ENCODE data around the gene KCNQ1. TPM values are rescaled to one million over a fixed set of nuclear protein-coding genes. Genes with fewer than 3 reads are reported as not detected.
"Not testable (repeated sequence)": the region's sequence is repeated elsewhere in the genome, so short reads cannot be mapped to it uniquely, and the experiment has no call there.

KCNQ1 gene
- total RNA-seq, 1 donor from 2014 or later, result 0.86 TPM

GRCh38 chr11:2482745-2483144 is 37.9 kb downstream of the KCNQ1 start:
- Mint-ChIP-seq H3K4me1 (no peaks in the 10 kb centered on the region), H3K4me3 (no peak overlapping the region), H3K27ac (ENCODE audit: unreplicated experiment) (no peak overlapping the region), H3K9me3 (peaks cover 23% of the 10 kb centered on the region), H3K36me3 (ENCODE audit: low read depth) (peaks cover 9% of the 10 kb centered on the region), H3K27me3 (ENCODE audit: low read depth) (peaks cover 70% of the 10 kb centered on the region)
- DNase-seq (ENCODE audit: low read depth, low spot score), result no peak
- TF ChIP-seq CTCF (conservative IDR thresholded peaks at IDR 0.05), result no peak

DNA sequence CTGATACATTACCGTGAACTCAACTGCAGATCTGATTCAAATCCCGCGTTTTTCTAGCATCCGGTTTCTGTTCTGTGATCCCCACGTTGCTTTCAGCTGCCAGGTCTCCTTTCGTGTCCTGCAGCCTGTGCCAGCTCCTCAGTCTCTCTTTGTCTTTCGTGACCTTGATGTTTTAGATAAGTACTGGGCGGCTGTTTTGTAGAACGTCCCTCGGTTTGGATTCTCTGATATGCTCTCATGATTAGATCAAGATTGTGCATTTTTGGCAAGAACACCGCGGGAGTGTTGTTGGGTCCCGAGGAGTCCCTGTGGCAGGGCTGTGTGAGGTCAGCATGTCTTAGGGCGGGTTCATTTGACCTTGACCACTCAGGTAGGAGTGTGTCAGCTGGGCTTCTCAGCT is 38.6 kb downstream of the KCNQ1 start:
- peaks cover 22% of the 10 kb centered on the region for H3K9me3 Mint-ChIP-seq
- no peak for TF ChIP-seq CTCF (conservative IDR thresholded peaks at IDR 0.05)
- H3K4me3 Mint-ChIP-seq, result no peak overlapping the region
- no peak for DNase-seq (ENCODE audit: low read depth, low spot score)
- H3K27me3 Mint-ChIP-seq (ENCODE audit: low read depth), result peaks cover 66% of the 10 kb centered on the region
- H3K36me3 Mint-ChIP-seq (ENCODE audit: low read depth), result peaks cover 9% of the 10 kb centered on the region
- H3K4me1 Mint-ChIP-seq, result no peaks in the 10 kb centered on the region
- H3K27ac Mint-ChIP-seq (ENCODE audit: unreplicated experiment), result no peak overlapping the region

DNA sequence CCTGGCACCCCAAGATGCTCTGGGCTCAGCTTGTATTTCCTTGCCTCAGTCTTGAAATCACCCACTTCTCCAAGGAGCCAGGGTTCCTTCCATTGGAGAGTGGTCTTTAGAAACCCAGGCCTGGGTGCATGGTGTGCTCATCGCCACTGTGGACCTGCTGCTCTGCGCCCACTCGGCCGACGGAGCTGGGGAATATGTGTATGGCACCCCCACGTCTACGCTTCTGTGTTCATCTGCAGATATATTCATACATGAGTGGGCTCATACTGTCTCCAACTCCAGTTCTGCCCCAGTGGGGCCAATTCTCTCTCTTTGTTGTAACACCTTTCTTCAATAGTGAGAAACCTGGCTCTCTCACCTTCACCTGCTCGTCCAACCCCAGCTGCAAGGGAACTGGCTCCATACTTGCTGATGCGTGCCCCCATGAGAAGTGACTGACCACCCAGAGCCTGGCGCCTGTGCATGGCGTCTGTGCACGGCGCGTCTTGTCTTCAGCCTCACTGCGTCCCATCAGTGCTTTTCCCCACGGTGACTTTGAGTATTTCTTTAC is 39.8 kb downstream of the KCNQ1 start:
- H3K36me3 Mint-ChIP-seq (ENCODE audit: low read depth), result peaks cover 13% of the 10 kb centered on the region
- peaks cover 25% of the 10 kb centered on the region for H3K9me3 Mint-ChIP-seq
- no peak overlapping the region for H3K4me3 Mint-ChIP-seq
- no peak for DNase-seq (ENCODE audit: low read depth, low spot score)
- TF ChIP-seq CTCF (conservative IDR thresholded peaks at IDR 0.05), result no peak
- no peaks in the 10 kb centered on the region for H3K4me1 Mint-ChIP-seq
- H3K27ac Mint-ChIP-seq (ENCODE audit: unreplicated experiment), result no peak overlapping the region
- H3K27me3 Mint-ChIP-seq (ENCODE audit: low read depth), result peaks cover 74% of the 10 kb centered on the region

DNA sequence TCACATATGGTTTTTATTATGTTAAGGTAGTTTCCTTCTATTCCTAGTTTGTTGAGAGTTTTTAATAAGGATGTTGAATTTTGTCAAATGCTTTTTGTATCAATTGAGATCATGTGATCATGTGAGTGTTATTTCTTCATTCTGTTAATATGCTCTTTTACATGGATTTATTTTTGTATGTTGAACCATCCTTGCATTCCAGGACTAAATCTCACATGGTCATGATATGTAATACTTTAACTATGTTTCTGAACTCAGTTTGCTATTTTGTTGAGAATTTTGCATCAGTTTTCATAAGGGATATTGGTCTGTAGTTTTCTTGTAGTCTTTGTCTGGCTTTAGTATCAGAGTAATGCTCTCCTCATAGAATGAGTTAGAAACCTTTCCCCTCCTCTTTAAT is 43.2 kb downstream of the KCNQ1 start:
- TF ChIP-seq CTCF (conservative IDR thresholded peaks at IDR 0.05), result no peak
- peaks cover 13% of the 10 kb centered on the region for H3K9me3 Mint-ChIP-seq
- H3K4me1 Mint-ChIP-seq, result no peaks in the 10 kb centered on the region
- no peak overlapping the region for H3K27ac Mint-ChIP-seq (ENCODE audit: unreplicated experiment)
- peaks cover 4% of the 10 kb centered on the region for H3K36me3 Mint-ChIP-seq (ENCODE audit: low read depth)
- no peak for DNase-seq (ENCODE audit: low read depth, low spot score)
- H3K27me3 Mint-ChIP-seq (ENCODE audit: low read depth), result peaks cover 71% of the 10 kb centered on the region
- H3K4me3 Mint-ChIP-seq, result no peak overlapping the region

GRCh38 chr11:2489083-2489482 is 44.3 kb downstream of the KCNQ1 start:
- Mint-ChIP-seq H3K4me1 (no peaks in the 10 kb centered on the region), H3K36me3 (ENCODE audit: low read depth) (peaks cover 4% of the 10 kb centered on the region), H3K9me3 (peaks cover 17% of the 10 kb centered on the region), H3K27me3 (ENCODE audit: low read depth) (peaks cover 70% of the 10 kb centered on the region), H3K4me3 (no peak overlapping the region), H3K27ac (ENCODE audit: unreplicated experiment) (no peak overlapping the region)
- no peak for DNase-seq (ENCODE audit: low read depth, low spot score)
- TF ChIP-seq CTCF (conservative IDR thresholded peaks at IDR 0.05), result no peak

GRCh38 chr11:2497951-2498350 is 53.1 kb downstream of the KCNQ1 start:
- not testable (repeated sequence) for H3K27ac Mint-ChIP-seq (ENCODE audit: unreplicated experiment); H3K36me3 Mint-ChIP-seq (ENCODE audit: low read depth); H3K4me3 Mint-ChIP-seq; DNase-seq (ENCODE audit: low read depth, low spot score); H3K4me1 Mint-ChIP-seq
- H3K27me3 Mint-ChIP-seq (ENCODE audit: low read depth), result peaks cover 87% of the 10 kb centered on the region
- H3K9me3 Mint-ChIP-seq, result peaks cover 24% of the 10 kb centered on the region
